Islet of Langerhans (tissue), 1 donor: ENCODE results near the gene TOB2.
"Not testable (repeated sequence)": the region's sequence is repeated elsewhere in the genome, so short reads cannot be mapped to it uniquely, and the experiment has no call there.

ENCODE experiments used
- FAIRE-seq: peaks from one replicate; lab custom pipeline; 2011; peaks lifted over from hg19 to GRCh38; lab: Jason Lieb, UNC

The TOB2 gene

DNA sequence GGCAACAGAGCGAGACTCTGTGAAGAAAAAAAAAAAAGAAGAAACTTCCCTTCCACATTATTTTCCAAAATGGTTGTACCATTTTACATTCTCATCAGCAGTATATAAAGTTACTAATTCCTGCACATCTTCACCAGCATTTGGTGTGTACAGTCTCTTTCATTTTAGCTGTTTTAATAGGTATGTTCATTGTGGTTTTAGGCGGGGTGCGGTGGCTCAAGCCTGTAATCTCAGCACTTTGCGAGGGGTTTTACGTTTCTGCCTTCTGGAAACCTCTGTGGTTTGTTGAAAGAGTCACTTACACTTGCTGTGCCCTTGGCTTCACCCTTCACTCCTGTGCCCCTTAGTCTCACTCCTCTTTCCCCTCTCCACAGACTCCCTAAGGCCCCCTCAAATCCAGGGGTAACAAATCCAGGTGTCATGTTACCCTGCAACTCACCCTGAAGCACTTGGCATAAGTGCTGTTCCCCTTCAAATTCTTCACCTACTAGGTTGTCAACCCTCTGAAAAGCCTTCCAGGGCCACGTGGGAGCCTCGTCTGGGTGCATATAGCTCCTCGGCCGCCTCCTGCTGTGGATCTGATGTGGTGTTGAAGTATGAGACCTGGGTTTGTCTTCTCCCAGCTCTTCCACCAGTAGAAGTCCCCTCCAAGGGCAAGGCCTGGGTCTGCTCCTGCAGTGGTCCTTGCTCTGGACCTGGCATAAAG, 20.8 kb downstream of the TOB2 start:
- no peak for FAIRE-seq

DNA sequence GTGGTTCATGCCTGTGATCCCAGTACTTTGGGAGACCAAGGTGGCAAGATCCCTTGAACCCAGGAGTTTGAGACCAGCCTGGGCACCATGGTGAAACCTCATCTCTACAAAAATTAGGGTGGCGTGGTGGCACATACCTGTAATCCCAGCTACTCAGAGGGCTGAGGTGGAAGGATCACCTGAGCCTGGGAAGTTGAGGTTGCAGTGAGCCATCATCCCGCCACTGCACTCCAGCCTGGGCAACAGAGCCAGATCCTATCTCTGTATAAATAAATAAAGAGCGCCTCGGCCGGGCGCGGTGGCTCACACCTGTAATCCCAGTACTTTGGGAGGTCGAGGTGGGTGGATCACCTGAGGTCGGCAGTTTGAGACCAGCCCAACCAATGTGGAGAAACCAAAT, 27.9 kb downstream of the TOB2 start:
- no peak for FAIRE-seq

DNA sequence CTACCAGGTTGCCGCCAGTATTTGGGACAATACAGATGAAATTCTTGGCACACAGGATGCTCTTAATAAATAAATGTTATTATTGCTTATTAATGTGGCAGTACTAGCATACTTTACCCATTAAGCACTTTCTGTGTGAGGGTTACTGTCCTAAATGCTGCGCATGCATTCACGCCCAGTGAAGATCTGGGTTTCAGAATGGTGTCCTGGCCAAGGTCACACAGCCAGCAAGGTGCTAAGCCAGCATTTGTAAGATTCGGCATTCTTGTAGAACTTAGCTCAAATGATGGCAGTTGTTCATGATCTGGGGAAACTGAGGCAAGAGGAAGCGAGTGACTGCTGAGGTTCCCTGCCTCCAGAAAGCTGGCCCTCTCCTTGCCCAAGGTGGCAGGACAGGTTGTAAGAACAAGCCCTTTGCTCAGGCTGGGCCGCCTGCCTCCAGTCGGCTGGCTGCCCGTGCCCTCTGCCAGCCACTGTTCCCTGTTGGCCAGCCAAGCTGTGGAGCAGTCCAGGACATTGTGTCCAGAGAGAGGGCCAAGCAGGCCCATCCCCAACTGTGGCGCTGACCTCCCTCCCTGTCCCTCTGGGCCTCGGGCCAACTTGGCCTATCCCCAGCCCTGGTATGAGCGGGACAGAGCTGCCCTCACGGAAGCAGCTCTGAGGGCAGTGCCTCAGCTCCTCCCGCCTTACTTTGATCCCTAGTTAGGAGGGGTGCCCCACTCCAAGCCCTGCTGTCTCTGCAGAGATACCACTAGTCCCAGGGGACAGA, 28.8 kb downstream of the TOB2 start:
- FAIRE-seq = no peak

- no peak for FAIRE-seq
Measured at GRCh38 chr22:41415554-41415953, 31.0 kb downstream of the TOB2 start.

GRCh38 chr22:41411021-41411851, 35.4 kb downstream of the TOB2 start:
- FAIRE-seq = no peak

GRCh38 chr22:41410311-41410751, 36.3 kb downstream of the TOB2 start:
- FAIRE-seq = no peak

- no peak for FAIRE-seq
Measured at GRCh38 chr22:41408665-41409064, 37.9 kb downstream of the TOB2 start.

DNA sequence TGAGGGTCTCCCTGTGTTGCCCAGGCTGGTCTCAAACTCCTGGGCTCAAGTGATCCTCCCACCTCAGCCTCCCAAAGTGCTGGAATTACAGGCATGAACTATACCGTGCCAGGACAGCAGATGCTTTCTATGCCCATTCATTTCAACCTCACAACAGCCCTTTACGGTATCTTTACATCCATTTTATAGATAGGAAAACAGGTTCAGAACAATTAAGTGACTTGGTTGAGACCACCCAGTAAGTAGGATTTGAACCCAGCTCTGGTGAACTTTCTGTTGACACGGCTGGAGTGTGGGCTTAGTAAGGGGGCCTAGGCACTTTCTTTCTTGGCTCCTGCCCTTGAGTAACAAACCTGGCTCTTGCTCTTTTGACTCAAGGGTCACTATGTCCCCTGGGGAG, 39.2 kb downstream of the TOB2 start:
- FAIRE-seq = no peak

DNA sequence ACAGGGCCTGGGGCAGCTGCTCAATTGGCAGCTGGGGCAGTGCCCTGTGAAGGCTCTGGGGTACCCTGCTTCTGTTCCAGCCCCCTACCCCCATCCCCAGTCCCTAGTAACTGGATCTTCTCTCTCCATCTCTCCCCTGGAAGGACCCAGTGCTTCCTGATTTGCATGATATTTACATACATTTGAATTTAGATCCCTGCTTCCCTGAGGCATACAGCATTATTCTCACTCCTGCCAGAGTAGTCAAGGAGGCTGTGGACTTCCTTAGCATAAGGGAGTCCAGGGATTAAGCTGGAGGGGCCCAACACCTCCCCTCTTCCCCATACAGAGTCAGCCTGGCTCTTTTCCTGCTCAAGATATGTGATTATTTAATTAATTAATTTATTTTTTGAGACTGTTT, 40.2 kb downstream of the TOB2 start:
- FAIRE-seq = no peak

DNA sequence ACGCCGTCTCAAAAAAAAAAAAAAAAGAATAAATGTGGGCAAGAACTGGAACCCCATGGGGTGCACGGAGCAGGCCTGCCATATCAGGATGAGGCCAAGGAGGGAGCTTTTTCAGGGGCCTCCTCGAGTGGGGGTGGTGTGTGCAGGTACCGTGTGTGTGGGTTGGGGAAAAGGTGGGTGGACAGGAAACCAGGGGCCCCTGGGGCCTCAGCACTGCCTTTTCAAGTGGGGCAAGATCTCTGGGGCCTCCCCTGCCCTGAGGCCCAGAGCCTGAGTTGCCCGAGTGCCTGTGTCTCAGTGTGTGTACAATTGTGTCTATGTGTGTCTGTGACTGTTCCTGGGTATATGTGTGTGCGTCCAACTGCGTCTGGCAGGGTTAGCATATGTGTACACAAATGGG, 41.0 kb downstream of the TOB2 start:
- no peak for FAIRE-seq

DNA sequence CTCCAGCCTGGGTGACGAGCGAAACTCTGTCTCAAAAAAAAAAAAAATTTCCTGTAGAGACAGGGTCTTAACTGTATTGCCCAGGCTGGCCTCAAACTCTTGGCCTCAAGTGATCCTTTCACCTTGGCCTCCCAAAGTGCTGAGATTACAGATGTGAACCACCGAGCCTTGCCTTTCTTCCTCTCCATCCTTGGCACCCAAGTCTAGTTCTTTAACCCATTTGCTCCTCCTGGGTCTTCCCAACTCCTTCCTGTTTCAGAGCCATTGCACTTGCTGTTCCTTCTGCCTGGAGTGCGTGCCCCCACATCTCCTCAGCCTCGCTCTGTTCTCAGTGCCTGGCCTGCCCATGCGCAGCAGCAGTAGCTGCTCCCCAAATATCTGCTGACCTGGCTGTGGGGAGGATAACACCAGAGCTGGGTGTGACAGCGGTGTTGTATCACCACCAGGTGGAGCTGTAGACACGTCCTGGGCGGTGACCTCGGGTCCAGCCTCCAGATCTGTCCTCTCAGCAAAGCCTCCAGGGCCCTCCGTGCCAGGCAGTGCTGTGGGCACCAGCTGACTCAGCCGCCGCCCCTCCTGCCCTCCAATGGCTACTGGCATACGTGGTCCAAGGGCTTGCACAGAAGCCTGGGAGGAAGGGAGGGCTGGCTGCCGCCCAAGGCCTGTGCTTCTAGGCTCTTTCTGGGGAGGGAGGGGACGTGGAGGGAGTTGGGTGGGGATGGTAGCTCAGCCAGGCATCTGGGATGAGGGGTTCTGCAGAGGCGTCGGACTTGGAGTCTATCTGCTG, 42.9 kb downstream of the TOB2 start:
- no peak for FAIRE-seq

DNA sequence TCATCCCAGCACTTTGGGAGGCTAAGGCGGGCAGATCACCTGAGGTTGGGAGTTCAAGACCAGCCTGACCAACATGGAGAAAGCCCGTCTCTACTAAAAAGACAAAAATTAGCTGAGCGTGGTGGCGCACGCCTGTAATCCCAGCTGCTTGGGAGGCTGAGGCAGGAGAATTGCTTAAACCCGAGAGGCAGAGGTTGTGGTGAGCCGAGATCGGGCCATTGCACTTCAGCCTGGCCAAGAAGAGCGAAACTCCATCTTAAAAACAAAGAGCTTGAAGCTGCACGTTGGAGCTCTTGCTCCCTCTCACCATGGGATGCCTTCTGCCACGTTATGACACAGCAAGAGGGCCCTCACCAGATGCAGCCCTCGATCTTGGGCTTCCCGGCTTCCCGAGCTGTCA, 43.8 kb downstream of the TOB2 start:
- FAIRE-seq = not testable (repeated sequence)

GRCh38 chr22:41401781-41402648, 44.6 kb downstream of the TOB2 start:
- FAIRE-seq = no peak

GRCh38 chr22:41398921-41399320, 47.7 kb downstream of the TOB2 start:
- no peak for FAIRE-seq

DNA sequence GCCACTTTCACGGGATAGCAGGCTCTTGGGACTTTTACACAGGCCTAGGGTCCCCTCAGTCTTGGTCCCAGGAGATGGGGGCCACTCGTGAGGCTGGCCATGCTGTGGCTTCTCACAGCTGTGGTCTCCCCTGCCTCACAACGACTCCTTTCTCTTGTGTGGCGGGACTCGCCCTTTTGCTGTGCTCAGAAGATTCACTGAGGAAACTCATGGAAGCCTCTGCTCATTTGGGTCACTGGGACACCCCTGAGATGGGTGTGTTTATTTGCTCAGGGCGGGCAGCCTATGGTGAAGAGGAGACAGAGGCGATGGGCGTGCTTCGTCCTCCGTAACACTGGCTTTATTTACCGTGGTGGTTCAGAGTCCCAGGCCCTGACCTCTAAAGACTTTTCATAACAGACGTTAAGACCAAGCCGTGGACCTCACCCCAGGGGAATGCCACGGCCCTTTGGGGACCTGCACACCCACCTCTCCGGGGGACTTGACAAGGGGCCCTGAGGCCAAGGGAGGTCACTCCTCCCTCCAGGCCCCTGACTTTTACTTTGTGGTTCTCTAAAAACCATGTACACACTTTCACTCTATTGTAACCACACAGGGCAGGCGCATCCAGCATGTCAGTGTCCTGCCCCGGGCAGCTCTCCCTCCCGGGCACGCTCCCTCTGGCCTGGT, 49.3 kb downstream of the TOB2 start:
- no peak for FAIRE-seq

- no peak for FAIRE-seq
Measured at GRCh38 chr22:41395531-41396240, 50.9 kb downstream of the TOB2 start.

DNA sequence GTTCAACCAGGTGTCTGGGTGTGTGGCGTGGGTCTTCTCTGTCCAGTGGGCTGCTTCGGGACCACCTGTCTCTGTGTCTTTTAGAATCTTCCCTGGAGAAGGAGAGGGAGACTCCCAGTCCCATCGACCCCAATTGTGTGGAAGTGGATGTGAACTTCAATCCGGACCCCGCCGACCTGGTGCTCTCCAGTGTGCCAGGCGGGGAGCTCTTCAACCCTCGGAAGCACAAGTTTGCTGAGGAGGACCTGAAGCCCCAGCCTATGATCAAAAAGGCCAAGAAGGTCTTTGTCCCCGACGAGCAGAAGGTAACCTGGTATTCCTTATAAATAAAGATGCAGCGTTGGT, 52.6 kb downstream of the TOB2 start:
- no peak for FAIRE-seq

GRCh38 chr22:41387341-41387740, 59.3 kb downstream of the TOB2 start:
- FAIRE-seq = no peak

DNA sequence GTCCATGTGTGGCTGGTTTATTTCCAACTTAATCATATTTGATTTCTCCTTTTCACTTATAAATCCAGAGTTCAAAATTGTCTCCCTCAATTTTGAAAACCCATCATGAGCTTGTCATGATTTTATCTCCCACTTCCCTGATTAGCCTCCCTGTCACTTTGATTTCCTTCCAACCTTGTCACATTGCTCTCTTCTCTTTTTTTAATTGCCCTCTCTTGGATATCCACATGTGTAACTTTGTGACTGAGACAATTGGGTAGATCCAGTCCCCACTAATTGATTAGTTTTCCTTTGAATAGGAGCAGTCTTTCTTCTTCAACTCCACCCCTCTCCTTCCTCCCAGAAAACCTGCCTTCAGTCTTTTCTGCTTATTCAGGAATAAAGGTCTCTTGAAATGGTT, 62.5 kb downstream of the TOB2 start:
- FAIRE-seq = no peak
